ENCODE data around the gene MYOZ3.

DNA sequence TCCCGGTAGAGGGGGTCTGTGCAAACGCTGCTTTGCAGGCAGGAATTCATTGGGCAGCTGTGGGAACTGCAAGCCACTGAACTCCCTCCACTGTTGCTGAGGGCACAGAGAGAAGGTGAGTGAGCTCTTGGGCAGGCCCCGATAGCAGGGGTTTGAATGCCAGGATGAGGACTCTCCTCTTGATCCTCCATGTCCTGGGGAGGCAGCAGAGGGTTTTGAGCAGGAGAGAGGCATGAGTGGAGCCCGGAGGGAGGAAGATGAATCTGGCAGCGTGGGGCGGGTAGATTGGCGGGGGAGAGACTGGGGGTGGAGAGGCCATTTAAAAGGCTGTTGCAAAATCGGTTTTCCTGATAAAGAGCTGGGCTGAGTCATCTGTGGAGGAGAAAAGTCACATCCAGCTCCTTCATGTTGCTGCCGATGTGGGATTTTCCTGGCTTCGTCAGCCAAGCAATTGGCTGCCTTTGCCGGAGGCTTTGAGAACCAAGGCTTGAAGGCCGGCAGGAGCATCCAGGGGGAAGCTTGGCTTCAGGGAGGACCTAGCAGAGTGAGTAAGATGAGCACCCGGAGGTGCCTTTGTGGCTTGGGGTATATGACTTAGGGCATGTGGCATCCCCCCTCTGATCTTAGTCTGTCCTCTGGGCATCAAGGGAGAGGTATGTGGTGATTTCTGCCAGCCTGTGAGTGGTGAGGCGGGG, 20.6 kb upstream of the MYOZ3 start, which contains the start of gene SYNPO:
- TF ChIP-seq POLR2A (IDR thresholded peaks at IDR 0.05) (no peak), POLR2AphosphoS5 (IDR thresholded peaks at IDR 0.05) (peak in 3 of 4 donors; percentile 29 to 55 (median 34))
- TF ChIP-seq, protein P1, sequence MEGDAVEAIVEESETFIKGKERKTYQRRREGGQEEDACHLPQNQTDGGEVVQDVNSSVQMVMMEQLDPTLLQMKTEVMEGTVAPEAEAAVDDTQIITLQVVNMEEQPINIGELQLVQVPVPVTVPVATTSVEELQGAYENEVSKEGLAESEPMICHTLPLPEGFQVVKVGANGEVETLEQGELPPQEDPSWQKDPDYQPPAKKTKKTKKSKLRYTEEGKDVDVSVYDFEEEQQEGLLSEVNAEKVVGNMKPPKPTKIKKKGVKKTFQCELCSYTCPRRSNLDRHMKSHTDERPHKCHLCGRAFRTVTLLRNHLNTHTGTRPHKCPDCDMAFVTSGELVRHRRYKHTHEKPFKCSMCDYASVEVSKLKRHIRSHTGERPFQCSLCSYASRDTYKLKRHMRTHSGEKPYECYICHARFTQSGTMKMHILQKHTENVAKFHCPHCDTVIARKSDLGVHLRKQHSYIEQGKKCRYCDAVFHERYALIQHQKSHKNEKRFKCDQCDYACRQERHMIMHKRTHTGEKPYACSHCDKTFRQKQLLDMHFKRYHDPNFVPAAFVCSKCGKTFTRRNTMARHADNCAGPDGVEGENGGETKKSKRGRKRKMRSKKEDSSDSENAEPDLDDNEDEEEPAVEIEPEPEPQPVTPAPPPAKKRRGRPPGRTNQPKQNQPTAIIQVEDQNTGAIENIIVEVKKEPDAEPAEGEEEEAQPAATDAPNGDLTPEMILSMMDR (IDR thresholded peaks at IDR 0.05): no peak

All from sigmoid colon (tissue), 4 donors.